Measurements from ENCODE around the gene SLC41A2. TPM values are rescaled to one million over a fixed set of nuclear protein-coding genes. Genes with fewer than 3 reads are reported as not detected.
"Not testable (repeated sequence)": the region's sequence is repeated elsewhere in the genome, so short reads cannot be mapped to it uniquely, and the experiment has no call there.

Gene SLC41A2
- total RNA-seq, 1 donor from 2014 or later, result 7.6 TPM

GRCh38 chr12:104985206-104985605 is 27.1 kb upstream of the SLC41A2 start:
- Mint-ChIP-seq H3K4me3 (ENCODE audit: low read depth) (peak overlapping the region; percentile 85), H3K4me1 (ENCODE audit: low read depth) (peaks cover 16% of the 10 kb centered on the region), H3K9me3 (ENCODE audit: low read depth) (no peaks in the 10 kb centered on the region), H3K27me3 (no peaks in the 10 kb centered on the region), H3K27ac (no peak overlapping the region), H3K36me3 (ENCODE audit: insufficient read depth) (peaks cover 4% of the 10 kb centered on the region)
- no peak for DNase-seq (ENCODE audit: low spot score, unreplicated experiment)
- no peak for TF ChIP-seq CTCF (IDR thresholded peaks at IDR 0.05; ENCODE audit: unreplicated experiment)

- H3K4me3 Mint-ChIP-seq (ENCODE audit: low read depth); H3K27me3 Mint-ChIP-seq; DNase-seq (ENCODE audit: low spot score, unreplicated experiment); H3K9me3 Mint-ChIP-seq (ENCODE audit: low read depth); H3K4me1 Mint-ChIP-seq (ENCODE audit: low read depth); H3K36me3 Mint-ChIP-seq (ENCODE audit: insufficient read depth); H3K27ac Mint-ChIP-seq: not testable (repeated sequence)
Measured at GRCh38 chr12:104977688-104978087, 19.6 kb upstream of the SLC41A2 start.

GRCh38 chr12:104976703-104977102 is 18.6 kb upstream of the SLC41A2 start:
- H3K27me3 Mint-ChIP-seq, result no peaks in the 10 kb centered on the region
- H3K4me3 Mint-ChIP-seq (ENCODE audit: low read depth), result no peak overlapping the region
- H3K36me3 Mint-ChIP-seq (ENCODE audit: insufficient read depth), result no peaks in the 10 kb centered on the region
- H3K4me1 Mint-ChIP-seq (ENCODE audit: low read depth), result no peaks in the 10 kb centered on the region
- no peak overlapping the region for H3K27ac Mint-ChIP-seq
- TF ChIP-seq CTCF (IDR thresholded peaks at IDR 0.05; ENCODE audit: unreplicated experiment), result peak; percentile 8
- no peak for DNase-seq (ENCODE audit: low spot score, unreplicated experiment)
- H3K9me3 Mint-ChIP-seq (ENCODE audit: low read depth), result peaks cover 3% of the 10 kb centered on the region

GRCh38 chr12:104975587-104976343 is 17.7 kb upstream of the SLC41A2 start:
- TF ChIP-seq CTCF (IDR thresholded peaks at IDR 0.05; ENCODE audit: unreplicated experiment), result no peak
- Mint-ChIP-seq H3K4me3 (ENCODE audit: low read depth) (no peak overlapping the region), H3K4me1 (ENCODE audit: low read depth) (no peaks in the 10 kb centered on the region), H3K9me3 (ENCODE audit: low read depth) (peaks cover 3% of the 10 kb centered on the region), H3K27me3 (no peaks in the 10 kb centered on the region), H3K36me3 (ENCODE audit: insufficient read depth) (no peaks in the 10 kb centered on the region), H3K27ac (no peak overlapping the region)
- DNase-seq (ENCODE audit: low spot score, unreplicated experiment), result no peak

- no peak overlapping the region for H3K27ac Mint-ChIP-seq
- H3K9me3 Mint-ChIP-seq (ENCODE audit: low read depth), result peaks cover 3% of the 10 kb centered on the region
- no peak for DNase-seq (ENCODE audit: low spot score, unreplicated experiment)
- no peak for TF ChIP-seq CTCF (IDR thresholded peaks at IDR 0.05; ENCODE audit: unreplicated experiment)
- H3K4me3 Mint-ChIP-seq (ENCODE audit: low read depth), result no peak overlapping the region
- no peaks in the 10 kb centered on the region for H3K27me3 Mint-ChIP-seq
- no peaks in the 10 kb centered on the region for H3K4me1 Mint-ChIP-seq (ENCODE audit: low read depth)
- no peaks in the 10 kb centered on the region for H3K36me3 Mint-ChIP-seq (ENCODE audit: insufficient read depth)
Measured at GRCh38 chr12:104974626-104975290, 16.7 kb upstream of the SLC41A2 start.

Data from progenitor cell of endocrine pancreas (in vitro differentiated cells).